Fibroblast of skin of left quadriceps (primary cell): ENCODE data around the gene MAGEA4.
A peak's percentile ranks its signal among the peaks of the same experiment; 100 is the strongest.
"Not testable (repeated sequence)": the region's sequence is repeated elsewhere in the genome, so short reads cannot be mapped to it uniquely, and the experiment has no call there.

Source experiments
- DNase-seq, 2 experiments: peaks; one replicate each; pipeline ENCODE4 v3.0.0-alpha.2; 2013; ENCODE audit warnings: low read depth in 2 of 2

Gene MAGEA4, protein sequence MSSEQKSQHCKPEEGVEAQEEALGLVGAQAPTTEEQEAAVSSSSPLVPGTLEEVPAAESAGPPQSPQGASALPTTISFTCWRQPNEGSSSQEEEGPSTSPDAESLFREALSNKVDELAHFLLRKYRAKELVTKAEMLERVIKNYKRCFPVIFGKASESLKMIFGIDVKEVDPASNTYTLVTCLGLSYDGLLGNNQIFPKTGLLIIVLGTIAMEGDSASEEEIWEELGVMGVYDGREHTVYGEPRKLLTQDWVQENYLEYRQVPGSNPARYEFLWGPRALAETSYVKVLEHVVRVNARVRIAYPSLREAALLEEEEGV

DNA sequence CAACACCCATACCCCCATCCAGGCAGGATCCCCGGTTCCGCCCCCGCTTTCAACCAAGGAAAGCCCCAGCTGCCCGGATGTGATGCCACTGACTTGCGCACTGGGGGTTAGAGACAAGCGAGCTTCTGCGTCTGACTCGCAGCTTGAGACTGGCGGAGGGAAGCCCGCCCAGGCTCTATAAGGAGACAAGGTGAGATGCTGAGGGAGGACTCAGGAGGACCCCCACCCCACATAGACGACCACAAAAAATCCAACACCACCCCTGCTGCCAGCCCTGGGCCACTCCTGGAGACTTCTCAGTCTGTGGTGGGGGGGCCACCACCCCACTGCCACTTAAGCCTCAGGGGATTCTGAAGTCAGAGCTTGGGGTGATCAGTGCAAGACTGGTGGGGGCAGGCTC is at the start of gene MAGEA4:
Gene MAGEA4 (plus strand): TSS at position 110 of the 400 bp plus-strand sequence. CDS start 10,776 bp downstream, outside the sequence.
- no peak for DNase-seq

DNA sequence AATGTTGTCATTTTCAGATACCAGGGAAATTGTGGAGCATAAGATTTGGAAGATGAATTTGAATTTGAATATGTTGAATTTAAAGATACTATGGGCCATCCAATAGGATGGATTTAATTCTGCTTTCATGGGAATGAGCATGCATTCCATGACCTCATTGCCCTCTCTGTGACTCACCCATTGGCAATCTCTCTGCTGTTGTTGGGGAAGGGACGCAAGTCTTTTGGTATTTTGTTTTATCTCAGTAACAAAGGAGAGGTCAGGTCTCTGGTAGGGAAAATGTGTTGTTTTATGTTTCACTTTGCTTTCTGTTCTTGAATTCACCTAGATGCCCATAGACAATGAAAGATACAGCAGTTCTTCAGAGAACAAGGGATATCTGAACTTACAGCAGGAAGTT is 42.1 kb upstream of the MAGEA4 start:
- DNase-seq = peak; percentile 49 to 51

DNA sequence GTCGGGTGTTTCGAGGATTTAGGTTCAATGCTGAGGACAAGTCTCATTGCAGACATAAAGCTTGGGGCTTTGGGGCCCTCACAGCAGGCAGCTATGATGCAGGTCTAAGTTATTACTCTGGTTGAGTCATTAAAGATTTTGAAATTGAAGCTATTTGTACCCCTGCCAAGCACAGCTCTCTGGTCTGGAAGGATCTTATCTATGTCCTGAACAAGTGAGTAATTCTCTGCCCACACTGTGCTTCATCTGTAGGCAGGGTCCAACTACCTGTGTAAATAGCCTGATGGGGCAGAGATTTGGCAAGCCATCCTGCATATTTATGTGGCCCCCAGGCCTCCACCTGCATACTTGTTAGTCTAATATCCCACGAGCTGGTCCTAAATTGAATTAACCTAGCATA is 41.4 kb upstream of the MAGEA4 start:
- peak; percentile 67 to 72 for DNase-seq

GRCh38 chrX:151873096-151873495 is 39.6 kb upstream of the MAGEA4 start:
- DNase-seq = no peak

- no peak for DNase-seq
These were observed 37.2 kb upstream of the MAGEA4 start for GRCh38 chrX:151875270-151876026.

- DNase-seq = no peak
These were observed 34.1 kb upstream of the MAGEA4 start for GRCh38 chrX:151878574-151878973.

DNA sequence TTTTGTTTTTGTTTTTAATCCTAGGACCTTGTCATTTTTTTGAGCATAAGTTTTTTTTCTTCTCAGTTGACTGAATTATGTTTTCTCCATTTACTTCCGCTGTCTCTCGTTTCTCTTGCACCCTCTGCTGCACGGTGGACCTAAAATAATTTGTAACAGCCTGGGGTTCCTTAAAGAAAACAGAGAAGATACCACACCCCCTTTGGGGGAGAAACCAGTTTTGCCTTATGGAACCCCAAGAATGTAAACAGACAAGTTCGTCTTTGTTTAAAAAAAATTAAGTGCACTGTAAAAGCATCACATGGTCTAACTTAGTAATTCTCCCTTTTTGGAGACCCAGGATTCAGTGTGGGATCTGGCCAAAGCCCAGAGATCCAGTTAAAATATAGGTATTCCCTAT is 32.8 kb upstream of the MAGEA4 start:
- no peak for DNase-seq

- DNase-seq = no peak
These were observed 31.8 kb upstream of the MAGEA4 start for GRCh38 chrX:151880895-151881294.

DNA sequence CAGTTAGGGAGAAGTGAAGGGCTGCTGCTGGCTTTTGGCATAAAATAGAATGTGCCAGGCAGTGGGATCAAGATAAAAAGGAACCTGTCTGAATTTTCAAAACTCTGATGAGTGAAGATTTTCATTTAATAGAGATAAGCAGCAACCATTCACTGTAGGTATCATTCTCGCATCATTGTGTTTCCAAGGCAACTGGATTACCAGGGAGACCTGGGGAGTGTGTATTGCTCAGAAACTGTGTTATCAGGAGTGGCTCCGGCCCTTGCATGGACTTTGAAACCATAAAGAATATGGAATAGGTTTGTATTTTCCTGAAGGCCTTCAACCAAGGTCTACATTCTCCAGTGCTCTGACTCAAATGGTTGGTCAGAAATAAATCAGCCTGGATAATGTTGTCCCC is 23.3 kb upstream of the MAGEA4 start:
- DNase-seq = no peak

GRCh38 chrX:151896734-151897474 is 15.8 kb upstream of the MAGEA4 start:
- DNase-seq = peak; percentile 64 to 76

DNA sequence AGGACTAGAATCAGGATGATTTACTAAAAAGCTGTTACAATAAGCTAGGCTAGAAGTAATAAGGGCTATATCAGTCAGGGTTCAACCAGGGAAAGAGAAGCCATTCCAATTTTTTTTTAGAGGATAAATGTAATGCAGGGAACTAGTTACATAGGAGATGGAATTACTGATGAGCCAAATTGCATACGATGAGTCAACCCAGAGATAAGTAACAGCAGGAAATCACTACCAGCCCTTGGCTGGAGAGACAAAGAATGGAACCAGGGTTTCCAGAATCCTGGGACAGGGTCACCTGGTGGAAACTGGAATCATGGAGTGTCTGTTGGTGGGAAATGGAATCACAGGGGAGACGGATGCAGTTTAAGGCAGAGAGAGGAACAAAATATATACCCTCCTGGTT is 13.1 kb upstream of the MAGEA4 start:
- DNase-seq = no peak

GRCh38 chrX:151901826-151902225 is 10.9 kb upstream of the MAGEA4 start:
- no peak for DNase-seq

GRCh38 chrX:151902813-151903591 is 9.7 kb upstream of the MAGEA4 start:
- DNase-seq = peak; percentile 55 to 60

- DNase-seq = no peak
These were observed 7.7 kb upstream of the MAGEA4 start for GRCh38 chrX:151904989-151905388.

- no peak for DNase-seq
These were observed 468 bp upstream of the MAGEA4 start for GRCh38 chrX:151912221-151912620.

DNA sequence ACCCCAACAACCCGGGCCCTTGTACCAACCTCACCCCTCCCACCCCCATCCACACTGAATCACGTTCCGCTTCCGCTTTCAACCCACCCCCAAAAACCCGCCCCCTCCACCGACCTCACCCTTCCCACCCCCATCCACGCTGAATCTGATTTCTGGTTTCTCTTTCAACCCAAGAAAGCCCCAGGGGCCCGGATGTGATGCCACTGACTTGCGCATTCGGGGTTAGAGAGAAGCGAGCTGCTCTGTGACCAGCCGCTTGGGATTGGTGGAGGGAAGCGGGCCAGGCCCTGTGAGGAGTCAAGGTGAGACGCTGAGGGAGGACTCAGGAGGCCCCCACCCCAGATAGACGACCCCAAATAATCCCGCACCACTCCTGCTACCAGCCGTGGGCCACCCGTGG is 6.0 kb downstream of the MAGEA4 start:
- not testable (repeated sequence) for DNase-seq

DNA sequence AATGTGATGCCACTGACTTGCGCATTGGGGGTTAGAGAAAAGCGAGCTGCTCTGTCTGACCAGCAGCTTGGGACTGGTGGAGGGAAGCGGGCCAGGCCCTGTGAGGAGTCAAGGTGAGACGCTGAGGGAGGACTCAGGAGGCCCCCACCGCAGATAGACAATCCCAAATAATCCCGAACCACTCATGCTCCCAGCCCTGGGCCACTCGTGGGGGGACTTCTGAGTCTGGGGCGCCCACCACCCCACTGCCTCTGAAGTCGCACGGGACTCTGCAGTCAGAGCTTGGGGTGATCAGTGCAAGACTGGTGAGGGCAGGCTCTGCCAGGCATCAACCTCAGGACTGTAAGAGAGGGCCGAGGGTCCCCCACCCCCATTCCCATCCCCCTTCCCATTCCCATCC is 6.9 kb downstream of the MAGEA4 start:
- DNase-seq = no peak

- DNase-seq = no peak
These were observed 7.4 kb downstream of the MAGEA4 start for GRCh38 chrX:151920101-151920500.

- no peak for DNase-seq
These were observed 7.8 kb downstream of the MAGEA4 start for GRCh38 chrX:151920530-151920929.

DNA sequence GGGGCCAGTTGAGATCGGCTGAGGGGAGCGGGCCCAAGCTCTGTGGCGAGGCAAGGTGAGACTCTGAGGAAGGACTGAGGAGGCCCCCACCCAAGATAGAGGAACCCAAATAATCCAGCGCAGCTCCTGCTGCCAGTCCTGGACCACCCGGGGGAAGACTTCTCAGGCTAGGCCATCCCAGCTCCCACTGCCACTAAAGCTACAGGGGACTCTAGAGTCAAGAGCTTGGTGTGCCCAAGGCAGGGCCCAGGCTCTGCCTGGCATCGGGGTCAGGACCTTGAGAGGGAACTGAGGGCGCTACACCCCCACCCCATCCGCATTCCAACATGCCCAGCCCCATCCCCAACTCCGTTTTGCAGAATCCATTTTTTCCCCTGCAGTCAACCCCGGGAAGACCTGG is 8.6 kb downstream of the MAGEA4 start:
- DNase-seq = no peak

- DNase-seq = no peak
These were observed 9.2 kb downstream of the MAGEA4 start for GRCh38 chrX:151921866-151922265.

DNA sequence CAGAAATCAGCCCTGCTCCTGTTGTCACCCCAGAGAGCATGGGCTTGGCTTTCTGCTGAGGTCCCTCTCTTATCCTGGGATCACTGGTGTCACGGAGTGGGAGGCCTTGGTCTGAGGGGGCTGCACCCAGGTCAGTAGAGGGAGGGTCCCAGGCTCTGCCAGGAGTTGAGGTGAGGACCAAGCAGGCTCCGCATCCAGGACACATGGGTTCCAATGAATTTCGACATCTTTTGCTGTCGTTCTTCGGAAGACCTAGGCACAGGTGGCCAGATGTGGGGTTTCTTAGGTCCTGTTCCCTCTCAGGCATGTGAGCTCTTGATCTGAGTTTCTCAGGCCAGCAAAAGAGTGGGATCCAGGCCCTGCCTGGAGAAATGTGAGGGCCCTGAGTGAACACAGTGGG is 10.0 kb downstream of the MAGEA4 start:
- DNase-seq = no peak
